HL-60 (cell line): ENCODE data around the gene CDC42BPG.
A peak's percentile ranks its signal among the peaks of the same experiment; 100 is the strongest.

Experiments
- DNase-seq, 2 experiments: peaks; one replicate each; pipeline ENCODE4 v3.0.0-alpha.2; 2010 to 2020; ENCODE audit warnings: low read depth in 1 of 2, low spot score in 1 of 2
- H3K27ac ChIP-seq: fragments of 250-450 bp; sonication (Bioruptor Pico); replicated peaks from 2 replicates; pipeline ENCODE4 v1.5.1; 2020; ENCODE audit warnings: mild to moderate bottlenecking, moderate library complexity
- H3K27me3 ChIP-seq: fragments of 250-450 bp; sonication (Bioruptor Pico); 2 replicates; pipeline ENCODE4 v1.5.1; 2021; ENCODE audit warnings: mild to moderate bottlenecking, moderate library complexity; ENCODE audit not compliant: insufficient read depth, poor library complexity, severe bottlenecking
- H3K4me3 ChIP-seq: replicated peaks from 2 replicates; pipeline ENCODE4 v1.5.1; 2011; ENCODE audit warnings: mild to moderate bottlenecking, control low read depth, low read length; ENCODE audit not compliant: insufficient read depth
- CTCF ChIP-seq: IDR thresholded peaks from one replicate; pipeline ENCODE4 v1.5.1; 2011; ENCODE audit warnings: low read length, control low read depth, inconsistent platforms; ENCODE audit not compliant: insufficient read depth
- GABPA ChIP-seq: IDR thresholded peaks from 2 replicates; pipeline ENCODE4 v1.6.1; 2012; ENCODE audit warnings: low read depth
- POLR2AphosphoS5 ChIP-seq: IDR thresholded peaks from 2 replicates; pipeline ENCODE4 v1.6.1; 2012; ENCODE audit warnings: low read depth
- REST ChIP-seq: IDR thresholded peaks from 2 replicates; pipeline ENCODE4 v1.6.1; 2012; ENCODE audit warnings: low read depth; ENCODE audit not compliant: insufficient replicate concordance
- SPI1 ChIP-seq: IDR thresholded peaks from 2 replicates; pipeline ENCODE4 v1.6.1; 2012; ENCODE audit warnings: low read depth, mild to moderate bottlenecking, borderline replicate concordance

CDC42BPG gene

GRCh38 chr11:64870176-64870892 lies 25.9 kb upstream of the CDC42BPG start:
- DNase-seq = peak in 1 of 2 experiments; percentile 79
- no peak for TF ChIP-seq GABPA
- no peak for TF ChIP-seq REST
- TF ChIP-seq CTCF = no peak
- no peak for TF ChIP-seq SPI1
- TF ChIP-seq POLR2AphosphoS5 = no peak
- Histone ChIP-seq H3K27me3 (no peaks in the 10 kb centered on the region), H3K27ac (peak overlapping the region; percentile 61), H3K4me3 (no peak overlapping the region)

- H3K4me3 ChIP-seq = no peak overlapping the region
- H3K27me3 ChIP-seq = no peaks in the 10 kb centered on the region
- no peak for TF ChIP-seq GABPA
- TF ChIP-seq REST = no peak
- no peak for TF ChIP-seq POLR2AphosphoS5
- no peak for TF ChIP-seq SPI1
- no peak for TF ChIP-seq CTCF
- H3K27ac ChIP-seq = peak overlapping the region; percentile 61
- no peak for DNase-seq
Observed at GRCh38 chr11:64869571-64870175, 25.2 kb upstream of the CDC42BPG start.

GRCh38 chr11:64868904-64869570 lies 24.6 kb upstream of the CDC42BPG start:
- Histone ChIP-seq H3K27me3 (no peaks in the 10 kb centered on the region), H3K4me3 (no peak overlapping the region), H3K27ac (no peak overlapping the region)
- TF ChIP-seq CTCF (no peak), POLR2AphosphoS5 (no peak), GABPA (no peak), SPI1 (no peak), REST (no peak)
- no peak for DNase-seq
